ENCODE data around the gene UGT2B7. TPM values are rescaled to one million over a fixed set of nuclear protein-coding genes. Genes with fewer than 3 reads are reported as not detected.

The UGT2B7 gene
- total and polyA plus RNA-seq, 9 donors, result 0.41 to 28.1 (median 4.8) TPM; not detected in 4

DNA sequence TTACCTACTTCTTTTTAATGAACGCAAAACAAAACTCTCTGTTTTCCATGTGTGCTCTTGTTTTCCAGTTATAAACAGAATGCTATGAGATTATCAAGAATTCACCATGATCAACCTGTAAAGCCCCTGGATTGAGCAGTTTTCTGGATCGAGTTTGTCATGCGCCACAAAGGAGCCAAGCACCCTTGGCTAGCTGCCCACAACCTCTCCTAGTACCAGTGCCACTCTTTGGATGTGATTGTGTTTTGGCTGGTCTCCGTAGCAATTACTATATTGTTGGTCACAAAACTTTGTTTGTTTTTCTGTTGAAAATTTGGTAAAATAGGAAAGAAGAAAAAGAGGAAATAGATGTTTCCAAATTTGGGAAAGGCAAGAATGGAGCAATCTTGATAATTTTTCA, 51.1 kb downstream of the UGT2B7 start:
- 88 to 90% (median 89%) methylated on average over 4 of the region's 4 CpGs for WGBS, 3 donors
- TF ChIP-seq POLR2A (IDR thresholded peaks at IDR 0.05), result no peak
- Histone ChIP-seq H3K36me3 (no peaks in the 10 kb centered on the region), H3K27me3 (no peaks in the 10 kb centered on the region), H3K9me3 (no peaks in the 10 kb centered on the region), H3K4me3 (no peak overlapping the region), H3K4me1 (ENCODE audit: insufficient read depth) (no peaks in the 10 kb centered on the region), H3K27ac (no peak overlapping the region)
- intact Hi-C loops (cut with DNase I), result no loop called here
- no peak for DNase-seq

GRCh38 chr4:69154021-69154420, 57.7 kb downstream of the UGT2B7 start:
- intact Hi-C loops (cut with DNase I), result no loop called here
- TF ChIP-seq EP300 (IDR thresholded peaks at IDR 0.05) (no peak), CTCF (IDR thresholded peaks at IDR 0.05) (no peak), POLR2A (IDR thresholded peaks at IDR 0.05) (no peak)
- H3K9me3 ChIP-seq, result no peaks in the 10 kb centered on the region
- WGBS, 3 donors, result 71 to 80% (median 73%) methylated on average over 4 of the region's 4 CpGs
- H3K4me3 ChIP-seq, result no peak overlapping the region
- H3K27me3 ChIP-seq, result no peaks in the 10 kb centered on the region
- H3K36me3 ChIP-seq, result no peaks in the 10 kb centered on the region
- H3K27ac ChIP-seq, result no peak overlapping the region
- H3K4me1 ChIP-seq (ENCODE audit: insufficient read depth), result no peaks in the 10 kb centered on the region
- no peak for DNase-seq

DNA sequence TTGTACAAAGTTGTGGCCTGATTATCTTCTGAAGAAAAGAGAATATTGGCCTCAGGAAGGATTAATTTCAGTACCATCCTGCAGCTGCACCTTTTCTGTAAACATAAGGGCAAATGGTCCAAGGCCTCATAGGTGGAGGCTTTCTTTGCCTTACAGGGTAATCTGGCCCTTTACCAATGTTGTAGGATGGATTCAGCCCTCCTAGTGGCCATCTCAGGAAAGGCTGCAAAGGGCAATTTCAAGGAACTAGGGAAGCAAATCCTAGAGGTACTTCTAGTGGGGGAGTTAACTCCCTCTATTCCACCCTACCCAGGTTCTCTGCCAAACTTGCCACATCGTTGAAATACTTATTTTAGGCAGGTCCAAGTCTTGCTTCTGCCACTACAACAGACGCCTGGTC, 60.6 kb downstream of the UGT2B7 start:
- no peaks in the 10 kb centered on the region for H3K4me1 ChIP-seq (ENCODE audit: insufficient read depth)
- H3K4me3 ChIP-seq, result no peak overlapping the region
- intact Hi-C loops (cut with DNase I), result no loop called here
- H3K36me3 ChIP-seq, result no peaks in the 10 kb centered on the region
- no peak for TF ChIP-seq CTCF (IDR thresholded peaks at IDR 0.05)
- no peak for TF ChIP-seq POLR2A (IDR thresholded peaks at IDR 0.05)
- no peak for TF ChIP-seq EP300 (IDR thresholded peaks at IDR 0.05)
- H3K27ac ChIP-seq, result no peak overlapping the region
- 74 to 86% (median 80%) methylated on average over 2 of the region's 2 CpGs for WGBS, 3 donors
- H3K9me3 ChIP-seq, result no peaks in the 10 kb centered on the region
- DNase-seq, result no peak
- no peaks in the 10 kb centered on the region for H3K27me3 ChIP-seq

Other genes starting within 250 kb of the UGT2B7 start
- gene UGT2A3, start 144.7 kb upstream of the UGT2B7 start, total RNA-seq, result under 1 TPM in 3 of 7 donors, not detected in 4; 0.08 to 0.60 (median 0.15) TPM
- gene UGT2A3, start 144.7 kb upstream of the UGT2B7 start, polyA plus RNA-seq, result not detected
- gene UGT2B11, start 118.3 kb downstream of the UGT2B7 start, total RNA-seq, result not detected
- not detected for gene UGT2B11, start 118.3 kb downstream of the UGT2B7 start, polyA plus RNA-seq
- not detected for gene UGT2B28, start 184.0 kb downstream of the UGT2B7 start, total RNA-seq
- gene UGT2B28, start 184.0 kb downstream of the UGT2B7 start, polyA plus RNA-seq, result not detected

Measured in ovary (tissue), 9 donors.